ENCODE data around the gene CYP26C1. TPM values are rescaled to one million over a fixed set of nuclear protein-coding genes. Genes with fewer than 3 reads are reported as not detected.

The CYP26C1 gene
- total RNA-seq, 1 donor from 2014 or later: 0.10 TPM

GRCh38 chr10:93064874-93065660 is 4.5 kb downstream of the CYP26C1 start:
- no peaks in the 10 kb centered on the region for H3K36me3 Mint-ChIP-seq (ENCODE audit: unreplicated experiment)
- H3K4me1 Mint-ChIP-seq (ENCODE audit: low read depth, unreplicated experiment): peaks cover 12% of the 10 kb centered on the region
- H3K4me3 Mint-ChIP-seq (ENCODE audit: unreplicated experiment): peak overlapping the region; percentile 63
- peaks cover 21% of the 10 kb centered on the region for H3K9me3 Mint-ChIP-seq (ENCODE audit: unreplicated experiment)
- no peak for TF ChIP-seq CTCF (IDR thresholded peaks at IDR 0.05; ENCODE audit: partially characterized antibody, unreplicated experiment)
- H3K27ac Mint-ChIP-seq (ENCODE audit: unreplicated experiment): no peak overlapping the region
- H3K27me3 Mint-ChIP-seq (ENCODE audit: unreplicated experiment): peaks cover 38% of the 10 kb centered on the region
- DNase-seq: no peak

GRCh38 chr10:93065675-93066543 is 5.3 kb downstream of the CYP26C1 start:
- no peak for TF ChIP-seq CTCF (IDR thresholded peaks at IDR 0.05; ENCODE audit: partially characterized antibody, unreplicated experiment)
- Mint-ChIP-seq H3K4me1 (ENCODE audit: low read depth, unreplicated experiment) (peaks cover 12% of the 10 kb centered on the region), H3K27me3 (ENCODE audit: unreplicated experiment) (peaks cover 44% of the 10 kb centered on the region)

GRCh38 chr10:93066544-93066913 is 5.9 kb downstream of the CYP26C1 start:
- no peak overlapping the region for H3K27ac Mint-ChIP-seq (ENCODE audit: unreplicated experiment)
- peaks cover 11% of the 10 kb centered on the region for H3K4me1 Mint-ChIP-seq (ENCODE audit: low read depth, unreplicated experiment)
- no peak for DNase-seq
- no peak for TF ChIP-seq CTCF (IDR thresholded peaks at IDR 0.05; ENCODE audit: partially characterized antibody, unreplicated experiment)
- peaks cover 43% of the 10 kb centered on the region for H3K27me3 Mint-ChIP-seq (ENCODE audit: unreplicated experiment)
- no peaks in the 10 kb centered on the region for H3K36me3 Mint-ChIP-seq (ENCODE audit: unreplicated experiment)
- H3K9me3 Mint-ChIP-seq (ENCODE audit: unreplicated experiment): peaks cover 22% of the 10 kb centered on the region
- H3K4me3 Mint-ChIP-seq (ENCODE audit: unreplicated experiment): peak overlapping the region; percentile 64

More at GRCh38 chr10:93065675-93066543, 5.3 kb downstream of the CYP26C1 start:
- Mint-ChIP-seq H3K4me3 (ENCODE audit: unreplicated experiment) (peak overlapping the region; percentile 63), H3K27ac (ENCODE audit: unreplicated experiment) (no peak overlapping the region), H3K36me3 (ENCODE audit: unreplicated experiment) (no peaks in the 10 kb centered on the region), H3K9me3 (ENCODE audit: unreplicated experiment) (peaks cover 21% of the 10 kb centered on the region)
- peak; percentile 42 for DNase-seq

DNA sequence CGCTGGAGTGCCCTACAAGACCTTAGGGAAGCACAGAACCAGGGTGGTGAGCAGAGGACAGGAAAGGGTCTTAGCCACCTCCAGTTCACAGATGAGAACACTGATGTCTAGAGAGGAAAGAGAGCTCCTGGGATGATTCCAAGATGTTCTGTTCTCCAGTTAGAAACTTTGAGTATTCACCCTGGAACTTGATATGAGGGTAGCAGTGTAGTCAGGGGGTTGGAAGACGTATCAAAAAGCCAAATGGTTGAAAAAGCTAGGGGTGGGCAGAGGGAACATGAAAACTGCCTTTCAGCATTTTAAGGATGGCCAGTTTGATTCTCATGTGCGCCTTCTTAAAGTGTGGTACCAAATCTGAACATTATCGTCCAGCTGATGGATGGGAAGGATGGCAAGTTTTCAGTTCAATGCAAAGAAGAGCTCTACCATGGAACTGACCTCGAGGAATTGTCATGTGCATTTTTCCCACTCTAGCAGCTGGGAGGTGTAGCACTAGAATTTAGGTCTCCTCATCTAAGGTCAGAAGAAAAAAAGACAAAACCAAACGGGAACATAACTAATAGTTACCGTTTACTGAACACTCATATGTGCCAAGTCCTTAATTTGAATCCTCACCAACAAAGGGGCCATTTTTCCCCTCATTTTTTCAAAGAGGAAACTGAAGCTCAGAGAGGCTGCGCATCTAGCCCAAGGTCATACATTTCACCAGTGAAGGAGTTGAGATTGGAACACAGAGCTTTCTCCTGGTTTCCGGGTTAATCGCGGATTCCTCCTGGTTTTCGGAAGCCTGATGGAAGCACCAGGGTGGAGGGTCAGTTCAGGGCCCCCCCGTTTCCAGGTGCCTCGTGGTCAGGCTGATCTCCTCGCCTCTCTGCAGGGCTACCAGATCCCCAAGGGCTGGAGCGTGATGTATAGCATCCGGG is 7.1 kb downstream of the CYP26C1 start:
- TF ChIP-seq CTCF (IDR thresholded peaks at IDR 0.05; ENCODE audit: partially characterized antibody, unreplicated experiment): no peak
- no peak for DNase-seq
- peaks cover 9% of the 10 kb centered on the region for H3K4me1 Mint-ChIP-seq (ENCODE audit: low read depth, unreplicated experiment)
- H3K36me3 Mint-ChIP-seq (ENCODE audit: unreplicated experiment): no peaks in the 10 kb centered on the region
- H3K9me3 Mint-ChIP-seq (ENCODE audit: unreplicated experiment): peaks cover 18% of the 10 kb centered on the region
- peaks cover 44% of the 10 kb centered on the region for H3K27me3 Mint-ChIP-seq (ENCODE audit: unreplicated experiment)
- peak overlapping the region; percentile 91 for H3K4me3 Mint-ChIP-seq (ENCODE audit: unreplicated experiment)
- H3K27ac Mint-ChIP-seq (ENCODE audit: unreplicated experiment): no peak overlapping the region
